ENCODE data around the gene KANSL1. TPM values are rescaled to one million over a fixed set of nuclear protein-coding genes. Genes with fewer than 3 reads are reported as not detected.
"Not testable (repeated sequence)": the region's sequence is repeated elsewhere in the genome, so short reads cannot be mapped to it uniquely, and the experiment has no call there.

KANSL1 gene
- polyA plus RNA-seq, 1 donor = 38.7 TPM

DNA sequence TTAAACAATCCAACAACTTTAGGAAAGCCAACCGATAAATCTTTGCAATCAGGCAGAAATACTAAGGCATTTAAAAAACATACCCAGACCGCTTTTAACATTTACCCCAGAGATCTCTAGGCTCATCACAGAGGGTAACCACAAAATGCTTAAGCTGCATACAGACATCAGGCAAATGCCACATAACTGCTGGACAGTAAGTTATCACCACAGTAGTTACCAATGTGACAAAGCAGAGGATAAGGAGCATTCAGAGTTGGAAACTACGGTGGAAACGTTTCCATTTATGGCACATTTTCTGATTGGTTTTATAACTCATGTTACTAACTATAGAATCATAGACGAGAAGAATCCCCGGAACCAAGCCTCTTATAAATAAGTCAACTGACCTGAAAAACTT, 77.5 kb downstream of the KANSL1 start:
- no peak for DNase-seq (ENCODE audit: low read depth)

DNA sequence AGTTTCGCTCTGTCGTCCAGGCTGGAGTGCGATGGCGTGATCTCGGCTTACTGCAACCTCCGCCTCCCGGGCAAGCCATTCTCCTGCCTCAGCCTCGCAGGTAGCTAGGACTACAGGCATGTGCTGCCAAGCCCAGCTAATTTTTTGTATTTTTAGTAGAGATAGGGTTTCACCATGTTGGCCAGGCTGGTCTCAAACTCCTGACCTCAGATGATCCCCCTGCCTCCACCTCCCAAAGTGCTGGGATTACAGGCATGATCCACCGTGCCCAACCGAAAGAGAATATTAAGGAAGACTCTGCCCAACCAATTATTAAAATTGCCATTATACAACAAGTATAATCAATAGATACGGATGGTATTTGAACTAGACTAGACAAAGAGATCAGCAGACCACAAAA, 82.0 kb downstream of the KANSL1 start:
- not testable (repeated sequence) for DNase-seq (ENCODE audit: low read depth)

DNA sequence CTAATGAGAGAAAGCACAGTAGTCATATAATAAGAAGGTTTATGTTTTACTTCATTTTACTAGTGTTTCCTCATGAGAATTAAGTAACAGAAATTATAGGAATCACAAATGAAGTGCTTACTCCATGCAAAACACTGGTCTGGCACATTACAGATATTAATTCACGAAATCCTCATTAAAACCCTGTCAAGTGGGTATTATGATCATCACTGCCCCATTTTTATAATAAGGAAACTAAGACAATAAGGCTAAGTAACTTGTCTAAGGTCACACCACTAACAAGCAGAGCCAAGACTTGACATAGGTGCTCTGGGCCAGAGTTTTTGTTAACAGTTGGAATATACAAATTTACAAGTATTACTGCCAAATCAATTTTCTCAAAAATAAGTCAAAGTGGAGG, 83.0 kb downstream of the KANSL1 start:
- no peak for DNase-seq (ENCODE audit: low read depth)

DNA sequence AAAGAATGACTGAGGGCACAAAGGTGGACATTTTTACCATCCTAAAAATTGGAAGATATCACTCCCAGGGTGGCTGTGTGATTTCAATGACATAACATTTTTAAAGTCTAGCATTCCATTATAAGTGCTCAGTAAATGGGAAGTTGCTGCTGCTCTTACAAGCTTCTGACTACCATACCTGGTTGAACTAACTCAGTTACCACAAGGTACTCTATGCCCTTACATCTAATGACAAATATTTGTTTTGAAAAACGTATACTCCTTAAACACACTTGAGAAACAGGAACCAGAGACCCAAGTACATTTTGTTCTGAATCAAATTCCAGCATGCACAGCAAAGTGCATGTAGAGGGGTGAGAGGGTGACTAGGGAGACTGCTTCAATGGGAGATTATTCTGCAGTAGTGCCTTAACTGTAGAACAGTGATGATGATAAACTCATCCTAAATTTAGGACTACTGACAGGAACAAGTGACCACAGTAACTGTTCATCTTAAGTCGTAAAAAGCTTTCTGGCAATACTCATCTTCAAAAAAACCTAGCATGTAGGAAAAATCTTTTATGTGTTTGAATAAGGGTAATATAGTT, 83.5 kb downstream of the KANSL1 start:
- no peak for DNase-seq (ENCODE audit: low read depth)

DNA sequence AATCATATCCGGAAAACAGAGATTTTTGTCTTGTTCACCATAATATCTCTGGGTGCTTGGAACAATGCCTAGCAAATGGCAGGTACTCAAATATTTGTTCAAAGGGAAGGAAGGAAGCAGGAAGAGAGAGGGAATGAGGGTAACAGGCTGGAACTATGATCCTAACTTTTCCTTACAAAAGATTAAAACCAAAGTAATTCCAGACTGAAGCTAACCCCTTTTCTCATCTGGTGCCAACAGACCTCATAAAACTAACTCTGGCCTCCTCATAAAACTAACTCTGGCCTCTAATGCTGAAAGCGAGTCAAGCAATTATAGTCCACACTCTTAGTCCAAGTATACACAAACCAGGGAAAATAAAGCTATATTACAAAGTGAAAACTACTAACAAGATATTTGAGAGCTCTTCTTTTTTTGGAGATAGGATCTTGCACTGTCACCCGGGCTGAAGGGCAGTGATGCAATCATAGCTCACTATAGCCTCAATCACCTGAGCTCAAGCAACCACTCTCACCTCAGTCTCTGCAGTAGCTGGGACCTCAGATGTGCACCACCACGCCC, 84.6 kb downstream of the KANSL1 start:
- DNase-seq (ENCODE audit: low read depth) = no peak

DNA sequence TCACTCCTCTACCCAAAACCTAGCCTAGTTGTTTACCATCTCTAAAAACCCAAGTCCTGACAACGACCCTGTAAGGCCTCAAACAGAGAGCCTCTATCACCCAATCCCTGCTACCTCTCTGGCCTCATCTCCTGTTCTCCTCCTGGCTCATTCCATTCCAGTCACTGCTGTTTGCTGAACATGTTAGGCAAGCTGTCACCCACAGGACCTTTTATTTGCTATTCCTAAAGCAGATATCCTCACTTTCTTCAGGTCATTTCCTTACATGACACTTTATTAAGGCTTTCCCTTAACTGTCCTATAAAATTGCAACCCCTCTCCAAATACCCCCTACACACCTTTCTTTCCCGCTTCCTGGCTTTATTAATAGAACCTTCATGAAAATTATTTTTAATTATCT, 85.1 kb downstream of the KANSL1 start:
- DNase-seq (ENCODE audit: low read depth) = no peak

DNA sequence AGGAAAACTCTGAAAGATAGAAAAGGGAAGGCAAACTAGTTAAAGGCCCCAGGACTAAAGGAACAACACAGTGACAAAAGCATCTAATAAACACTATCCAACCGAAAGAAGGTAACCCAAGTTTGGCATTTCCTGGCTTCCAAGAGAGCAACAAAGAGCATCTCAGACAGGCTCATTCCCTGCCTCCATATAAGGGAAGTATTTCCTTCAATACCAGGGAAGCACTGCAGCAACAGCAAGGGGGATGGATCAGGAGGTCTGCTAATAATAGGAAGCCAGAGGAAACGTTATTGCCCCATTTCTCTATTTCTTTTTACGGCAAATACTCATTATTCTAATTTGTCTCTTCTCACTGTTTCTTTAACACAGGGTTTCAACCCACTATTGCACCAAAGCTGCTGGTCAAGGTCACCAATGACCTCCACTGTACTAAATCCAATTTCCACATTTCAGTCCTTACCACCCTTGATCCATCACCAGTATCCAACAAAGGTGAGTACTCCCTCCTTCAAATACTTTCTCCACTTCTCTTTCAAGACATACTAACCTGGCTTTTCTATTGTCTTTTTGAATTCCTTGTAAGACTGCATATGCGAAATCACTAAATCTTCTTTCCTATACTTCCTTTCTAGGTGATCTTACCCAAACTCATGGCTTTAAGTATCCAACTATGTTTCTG, 86.1 kb downstream of the KANSL1 start:
- DNase-seq (ENCODE audit: low read depth) = no peak

DNA sequence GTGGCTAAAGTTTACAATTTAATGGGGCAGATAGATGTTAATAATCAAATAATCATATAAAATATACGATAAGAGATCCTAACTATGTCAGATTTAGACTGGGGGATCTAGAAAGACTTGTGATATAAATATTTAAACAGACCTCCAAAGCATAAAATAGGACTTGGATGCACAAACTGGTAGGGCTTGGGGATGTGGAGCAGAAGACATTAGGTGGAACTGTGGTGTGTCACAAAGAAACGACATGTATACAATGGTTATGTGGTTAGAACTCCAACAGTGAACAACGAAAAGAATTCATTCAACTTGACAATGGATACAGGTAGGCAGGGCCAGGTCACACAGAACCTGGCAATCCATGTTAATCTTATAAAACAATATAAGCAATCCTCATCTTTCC, 90.4 kb downstream of the KANSL1 start:
- not testable (repeated sequence) for DNase-seq (ENCODE audit: low read depth)

DNA sequence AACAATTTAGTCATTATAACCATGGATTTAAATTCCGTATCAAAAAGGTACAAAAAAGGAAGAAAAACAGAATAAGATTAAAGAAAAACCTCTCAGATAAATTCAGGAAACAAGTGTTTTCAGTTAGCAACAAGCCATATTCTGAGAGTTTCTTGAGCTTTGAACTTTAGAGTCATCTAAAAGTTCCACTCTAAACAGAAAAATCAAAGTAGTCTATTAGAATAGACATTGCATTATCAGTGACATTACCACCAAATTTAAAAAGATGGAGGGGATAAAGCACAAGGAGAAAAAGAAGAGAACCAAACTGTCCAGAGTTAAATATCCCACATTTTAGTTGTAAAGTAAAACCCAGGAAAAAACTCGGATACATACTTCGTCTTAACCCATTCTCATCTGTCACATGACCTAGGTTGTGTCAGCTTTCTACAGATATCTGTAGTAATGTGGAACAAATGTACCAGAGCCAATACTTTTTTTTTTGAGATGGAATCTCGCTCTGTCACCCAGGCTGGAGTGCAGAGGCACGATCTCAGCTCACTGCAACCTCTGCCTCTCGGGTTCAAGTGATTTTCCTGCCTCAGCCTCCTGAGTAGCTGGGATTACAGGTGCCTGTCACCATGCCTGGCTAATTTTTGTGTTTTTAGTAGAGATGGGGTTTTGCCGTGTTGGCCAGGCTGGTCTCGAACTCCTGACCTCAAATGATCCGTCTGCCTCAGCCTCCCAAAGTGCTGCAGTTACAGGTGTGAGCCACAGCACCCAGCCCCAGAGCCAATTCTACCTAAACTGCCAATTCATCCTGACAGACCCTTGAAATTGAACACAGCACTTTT, 91.2 kb downstream of the KANSL1 start:
- not testable (repeated sequence) for DNase-seq (ENCODE audit: low read depth)

DNA sequence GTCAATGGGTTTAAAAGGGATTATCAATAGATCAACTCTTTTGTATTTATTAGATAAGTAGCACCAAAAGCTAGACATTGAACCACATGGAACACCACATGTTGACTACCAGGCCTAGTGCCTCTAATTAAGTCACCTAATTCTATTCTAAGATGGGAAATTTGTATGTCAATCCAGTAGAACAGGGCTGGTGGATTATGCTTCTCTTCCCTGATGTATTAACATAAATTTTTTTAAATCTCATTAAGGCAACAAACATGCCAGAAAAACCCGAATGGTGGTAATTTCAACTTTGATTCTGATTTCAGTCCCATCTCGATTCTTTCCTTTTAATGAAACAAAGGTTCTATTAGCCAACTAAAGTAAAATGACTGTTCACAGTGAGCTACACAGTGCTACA, 92.6 kb downstream of the KANSL1 start:
- DNase-seq (ENCODE audit: low read depth) = no peak

DNA sequence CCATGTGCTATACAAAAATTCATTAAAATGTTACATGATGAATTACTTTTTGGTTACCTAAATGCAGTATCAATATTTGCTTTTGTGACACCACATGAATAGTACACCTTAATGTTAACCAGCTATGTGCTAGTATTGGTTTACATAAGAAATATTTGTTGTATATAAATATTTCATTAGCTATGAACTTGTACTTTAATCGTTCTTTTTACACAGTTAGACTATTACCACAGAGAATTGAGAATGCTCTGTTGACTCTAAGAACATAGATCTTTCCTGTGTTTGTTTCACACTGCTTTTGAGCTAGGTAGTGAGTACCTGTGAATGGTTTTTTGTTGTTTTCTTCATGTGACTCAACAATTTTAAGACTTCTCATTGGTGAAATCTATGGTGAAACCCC, 93.4 kb downstream of the KANSL1 start:
- DNase-seq (ENCODE audit: low read depth) = no peak

DNA sequence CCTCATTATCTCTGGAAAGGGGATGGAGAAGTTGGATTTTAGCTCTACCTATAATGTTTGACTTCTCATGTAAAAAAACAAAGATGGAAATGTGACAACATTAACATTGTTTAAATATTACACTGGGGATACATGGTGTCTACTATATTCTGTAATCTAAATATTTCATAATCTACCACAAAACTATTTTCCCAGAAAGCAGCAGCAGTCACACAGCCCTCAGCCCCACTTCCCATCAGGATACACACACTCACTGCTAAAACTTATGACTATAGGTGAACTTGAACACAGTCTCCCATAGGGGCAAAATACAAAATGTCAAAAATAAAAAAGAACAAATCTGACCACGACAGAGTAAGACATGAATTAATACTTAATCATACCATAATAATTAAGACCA, 95.7 kb downstream of the KANSL1 start:
- DNase-seq (ENCODE audit: low read depth) = no peak

DNA sequence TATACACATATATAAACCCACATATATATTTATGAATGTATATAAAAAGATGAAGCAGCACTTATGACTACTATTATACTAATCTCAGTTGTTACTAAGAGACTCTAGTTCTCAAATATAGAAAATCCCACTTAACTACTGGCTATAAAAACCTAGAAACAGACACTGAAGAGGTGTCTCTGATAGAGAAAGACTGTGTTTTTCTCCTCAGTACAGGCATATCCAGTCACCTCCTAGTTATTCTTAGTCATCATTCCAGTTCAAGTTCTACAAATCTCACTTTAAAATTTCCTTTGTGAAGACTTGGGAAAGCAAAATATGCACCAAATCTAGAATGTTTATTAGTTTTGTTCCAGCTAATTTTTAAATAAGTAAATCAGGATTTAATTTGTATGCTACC, 100.2 kb downstream of the KANSL1 start:
- DNase-seq (ENCODE audit: low read depth) = no peak

DNA sequence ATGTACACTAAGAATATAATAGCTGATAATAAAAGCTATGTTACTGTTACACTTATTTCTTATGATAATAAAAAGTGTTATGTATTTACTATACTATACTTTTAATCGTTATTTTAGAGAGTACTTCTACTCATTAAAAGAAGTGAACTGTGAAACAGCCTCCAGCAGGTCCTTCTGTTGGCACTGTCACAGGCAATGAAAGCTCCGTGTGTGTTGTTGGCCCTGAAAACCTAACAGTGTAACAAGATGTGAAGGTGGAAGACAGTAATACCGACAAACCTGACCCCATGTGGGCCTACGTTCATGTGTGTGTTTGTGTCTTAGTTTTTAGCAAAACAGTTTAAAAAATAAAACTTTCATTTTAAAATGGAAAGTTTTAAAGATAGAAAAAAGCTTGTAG, 102.4 kb downstream of the KANSL1 start:
- no peak for DNase-seq (ENCODE audit: low read depth)

DNA sequence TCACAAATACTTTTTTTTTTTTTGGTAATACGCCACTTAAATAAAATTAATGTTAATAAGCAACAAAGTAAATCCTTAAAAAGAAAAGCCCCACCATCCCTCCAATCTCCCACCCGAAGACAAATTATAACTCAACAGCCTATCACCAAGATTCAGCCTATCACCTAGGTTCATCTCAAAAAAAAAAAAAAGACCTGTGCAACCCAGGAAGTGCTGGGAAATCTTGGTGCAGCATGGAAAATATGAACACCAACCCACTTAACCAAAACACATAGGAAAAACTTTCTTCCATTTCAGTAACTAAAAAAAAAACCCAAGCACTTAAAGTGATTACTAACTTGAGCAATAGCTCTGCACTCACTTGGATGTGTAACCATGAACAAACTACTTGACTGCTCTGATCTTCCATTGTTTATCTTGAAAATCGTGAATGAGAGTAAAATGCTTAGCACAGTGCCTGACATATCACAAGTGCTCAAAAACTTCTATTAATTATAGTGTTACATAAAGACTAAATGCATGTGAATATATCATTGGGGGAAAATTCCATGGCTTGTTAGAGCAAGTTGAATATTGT, 103.8 kb downstream of the KANSL1 start:
- no peak for DNase-seq (ENCODE audit: low read depth)

DNA sequence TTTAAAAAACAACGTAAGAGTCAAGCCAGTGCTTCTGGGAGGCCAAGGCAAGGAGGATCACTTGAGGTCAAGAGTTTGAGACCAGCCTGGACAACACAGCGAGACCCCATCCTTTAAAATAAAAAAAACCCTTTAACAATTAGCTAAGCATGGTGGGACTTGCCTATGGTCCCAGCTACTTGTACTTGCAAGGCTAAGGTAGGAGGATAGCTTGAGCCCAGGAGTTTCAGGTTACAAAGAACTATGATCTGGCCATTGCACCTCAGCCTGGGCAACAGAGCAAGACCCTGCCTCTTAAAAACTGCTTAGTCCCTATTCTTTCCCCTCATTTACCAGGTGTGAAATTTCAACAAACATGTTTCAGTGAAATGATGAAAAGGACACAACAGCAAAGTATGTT, 104.6 kb downstream of the KANSL1 start:
- DNase-seq (ENCODE audit: low read depth) = no peak

DNA sequence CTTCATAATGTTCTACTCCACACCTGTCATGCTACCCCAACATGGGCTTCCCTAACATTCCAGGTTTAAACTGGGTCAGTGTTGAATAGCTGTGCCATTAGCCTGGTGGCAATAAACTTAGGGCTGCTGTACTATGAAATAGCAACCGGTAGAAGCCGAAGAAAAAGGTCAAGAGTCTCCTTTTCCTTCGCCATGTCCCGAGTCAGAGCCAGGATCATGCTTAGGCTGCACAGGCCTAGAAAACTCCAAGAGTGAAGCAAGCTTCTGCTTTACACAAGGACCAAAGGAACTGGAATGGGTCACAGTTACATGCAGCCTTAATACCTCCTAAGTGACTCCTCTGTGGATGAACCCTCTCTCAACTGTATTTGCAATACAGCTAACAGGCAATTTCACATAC, 105.4 kb downstream of the KANSL1 start:
- DNase-seq (ENCODE audit: low read depth) = not testable (repeated sequence)

DNA sequence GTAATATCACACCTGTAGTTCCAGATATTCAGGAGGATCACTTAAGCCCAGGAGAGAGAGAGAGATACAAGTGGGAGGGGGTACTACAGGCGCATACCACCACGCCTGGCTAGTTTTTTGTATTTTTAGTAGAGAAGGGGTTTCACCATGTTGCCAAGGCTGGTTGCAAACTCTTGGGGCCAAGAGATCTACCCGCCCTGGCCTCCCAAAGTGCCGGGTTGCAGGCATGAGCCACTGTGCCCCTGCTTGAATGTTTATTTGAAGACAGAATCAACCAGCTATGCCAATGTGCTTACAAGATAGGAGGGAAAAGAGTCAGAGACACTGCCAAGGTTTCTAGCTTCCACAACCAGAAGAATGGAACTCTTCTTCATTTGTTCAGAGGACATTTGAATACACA, 106.4 kb downstream of the KANSL1 start:
- no peak for DNase-seq (ENCODE audit: low read depth)

DNA sequence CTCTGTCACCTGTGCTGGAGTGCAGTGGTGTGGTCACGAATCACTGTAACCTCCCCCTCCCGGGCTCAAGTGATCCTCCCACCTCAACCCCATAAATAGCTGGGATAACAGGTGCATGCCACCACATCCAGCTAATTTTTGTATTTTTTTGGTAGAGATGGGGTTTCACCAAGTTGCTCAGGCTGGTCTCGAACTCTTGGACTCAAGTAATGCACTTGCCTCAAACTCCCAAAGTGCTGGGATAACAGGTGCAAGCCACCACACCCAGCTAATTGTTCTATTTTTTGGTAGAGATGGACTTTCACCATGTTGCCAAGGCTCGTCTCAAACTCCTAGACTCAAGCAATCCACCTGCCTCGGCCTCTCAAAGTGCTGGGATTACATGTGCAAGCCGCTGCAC, 107.7 kb downstream of the KANSL1 start:
- DNase-seq (ENCODE audit: low read depth) = no peak

DNA sequence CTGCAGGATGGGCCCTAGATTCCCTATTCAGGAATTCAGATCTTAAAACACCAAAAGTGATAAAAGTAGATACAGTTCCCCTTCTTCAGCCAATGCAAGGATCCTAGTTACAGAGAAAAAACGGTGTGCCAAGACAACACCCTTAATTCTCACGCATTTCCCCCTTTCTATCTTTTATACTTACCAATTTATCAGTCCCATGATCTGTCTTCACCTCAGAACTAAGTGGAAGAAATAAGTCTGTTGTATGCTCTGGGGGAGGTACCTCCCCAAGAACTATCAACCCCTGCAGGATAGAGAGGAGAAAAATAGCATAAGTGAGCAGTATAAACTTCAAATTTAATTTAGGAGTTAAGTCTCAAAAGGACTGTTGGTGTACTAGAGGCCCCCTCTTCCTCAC, 111.0 kb downstream of the KANSL1 start:
- no peak for DNase-seq (ENCODE audit: low read depth)

DNA sequence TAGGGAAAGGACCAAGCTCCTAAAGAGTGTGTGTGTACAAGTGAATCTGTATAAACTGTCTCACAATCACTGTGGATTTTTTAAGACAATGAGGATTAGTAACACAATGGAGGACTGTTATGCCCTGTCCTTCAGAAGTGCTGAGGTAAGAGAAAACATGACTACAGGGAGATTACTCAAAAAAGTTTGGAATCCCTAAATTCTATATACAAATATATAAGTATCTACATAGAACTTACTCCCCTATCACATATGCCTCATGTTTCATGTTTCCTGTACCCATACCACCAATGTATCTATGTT, 112.3 kb downstream of the KANSL1 start:
- no peak for DNase-seq (ENCODE audit: low read depth)
